ENCODE data around the gene NCKAP5.

GRCh38 chr2:132877923-132878322 is 690.3 kb downstream of the NCKAP5 start:
- no peak for TF ChIP-seq CTCF (conservative IDR thresholded peaks at IDR 0.05; ENCODE audit: low read depth, low read length)
- no peak for TF ChIP-seq EZH2 (IDR thresholded peaks at IDR 0.05; ENCODE audit: low read length, unreplicated experiment)
- TF ChIP-seq EZH2phosphoT487 (IDR thresholded peaks at IDR 0.05; ENCODE audit: borderline replicate concordance, low read length) = no peak

Measured in PC-3 (cell line).